GM21515 (cell line): ENCODE measurements around the gene HIC2.
"Not testable (repeated sequence)": the region's sequence is repeated elsewhere in the genome, so short reads cannot be mapped to it uniquely, and the experiment has no call there.

Experiments
- ATAC-seq: cut with Tn5 transposase; IDR thresholded peaks from one replicate; pipeline ENCODE4 v1.9.1; 2021; ENCODE audit not compliant: unreplicated experiment

Gene HIC2

DNA sequence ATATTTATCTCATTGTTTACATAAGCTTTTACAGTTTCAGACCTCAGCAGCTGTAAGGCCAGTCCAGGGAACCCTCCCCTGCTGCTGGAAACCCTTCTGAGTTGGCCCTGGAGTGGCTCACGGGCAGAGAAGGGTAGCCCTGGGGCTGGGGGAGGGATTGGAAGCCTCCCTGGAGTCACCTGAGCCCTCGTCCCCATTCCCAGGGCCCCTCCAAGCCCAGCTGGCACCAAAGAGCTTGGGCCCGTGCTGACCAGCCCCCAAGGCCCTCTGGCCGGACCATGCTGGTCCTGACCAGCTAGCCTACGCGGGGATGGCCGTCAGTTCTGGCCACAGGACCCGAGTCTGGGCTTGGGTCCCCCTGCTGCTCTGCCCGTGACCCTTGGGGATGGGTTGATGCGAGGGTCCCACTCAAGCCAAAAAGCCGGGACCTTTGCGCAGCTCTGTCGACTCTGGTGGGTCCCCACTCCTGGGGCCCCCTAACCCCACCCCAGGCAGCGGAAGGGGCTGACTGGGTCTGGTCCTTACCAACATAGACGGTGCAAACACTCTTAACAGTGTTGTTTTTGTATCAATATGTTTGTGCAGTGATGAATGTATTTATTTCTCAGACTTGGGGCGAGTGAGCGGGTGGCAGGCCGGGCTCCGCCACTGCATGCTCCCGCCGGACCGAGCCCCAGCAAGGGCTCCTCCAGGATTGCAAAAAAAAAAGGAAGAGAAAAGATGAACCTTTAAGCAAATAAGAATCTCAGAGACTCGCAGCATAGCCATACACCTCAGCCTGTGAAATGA is 32.6 kb downstream of the HIC2 start:
- ATAC-seq, result no peak

DNA sequence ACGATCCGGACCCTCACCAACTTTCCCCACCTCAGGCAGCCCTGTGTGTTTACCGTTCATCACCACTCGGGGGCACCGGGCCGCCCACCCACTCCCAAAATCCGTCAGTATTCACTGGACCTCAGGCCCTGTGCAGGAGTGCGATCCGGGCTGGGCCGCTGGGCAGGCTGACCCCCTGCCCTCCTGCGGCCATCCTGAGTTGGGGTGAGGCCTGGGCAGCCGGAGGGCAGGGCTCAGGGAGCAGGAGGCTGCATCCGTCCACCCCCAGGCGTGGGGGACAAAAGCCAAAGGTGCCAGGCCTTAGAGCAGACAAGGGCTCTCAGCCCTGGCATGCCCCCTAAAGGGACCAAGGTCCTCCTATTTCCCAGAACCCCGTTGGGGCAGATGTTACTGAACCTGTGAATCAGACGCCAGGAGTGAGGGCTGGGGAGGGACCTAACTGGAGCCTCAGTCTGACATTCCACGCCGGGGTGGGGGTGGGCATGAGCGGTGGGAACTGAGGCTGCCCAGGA is 33.2 kb downstream of the HIC2 start:
- ATAC-seq, result no peak

DNA sequence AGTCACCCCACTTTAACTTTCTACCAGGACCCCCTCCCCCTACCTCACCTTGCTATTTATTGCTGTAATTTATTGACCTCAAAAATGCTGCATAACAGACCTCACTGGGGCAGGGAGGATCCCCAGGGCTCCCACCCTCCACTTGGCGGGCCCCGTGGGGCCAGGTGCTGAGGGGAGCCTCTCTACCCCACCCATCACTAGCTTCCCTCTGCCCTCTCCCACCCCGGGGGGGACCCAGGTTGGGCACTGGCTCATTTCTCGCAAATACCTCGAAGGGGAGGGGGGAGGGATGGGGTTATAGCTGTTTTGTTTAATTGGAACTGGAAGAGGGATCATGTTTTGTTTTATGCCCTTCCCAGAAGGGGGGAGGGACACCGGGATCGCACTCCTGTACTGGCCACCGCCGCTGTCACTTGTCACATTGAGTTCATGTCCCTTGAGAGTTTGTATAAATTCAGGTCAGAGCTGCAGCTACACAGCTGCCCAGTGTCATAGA is 33.7 kb downstream of the HIC2 start:
- no peak for ATAC-seq

DNA sequence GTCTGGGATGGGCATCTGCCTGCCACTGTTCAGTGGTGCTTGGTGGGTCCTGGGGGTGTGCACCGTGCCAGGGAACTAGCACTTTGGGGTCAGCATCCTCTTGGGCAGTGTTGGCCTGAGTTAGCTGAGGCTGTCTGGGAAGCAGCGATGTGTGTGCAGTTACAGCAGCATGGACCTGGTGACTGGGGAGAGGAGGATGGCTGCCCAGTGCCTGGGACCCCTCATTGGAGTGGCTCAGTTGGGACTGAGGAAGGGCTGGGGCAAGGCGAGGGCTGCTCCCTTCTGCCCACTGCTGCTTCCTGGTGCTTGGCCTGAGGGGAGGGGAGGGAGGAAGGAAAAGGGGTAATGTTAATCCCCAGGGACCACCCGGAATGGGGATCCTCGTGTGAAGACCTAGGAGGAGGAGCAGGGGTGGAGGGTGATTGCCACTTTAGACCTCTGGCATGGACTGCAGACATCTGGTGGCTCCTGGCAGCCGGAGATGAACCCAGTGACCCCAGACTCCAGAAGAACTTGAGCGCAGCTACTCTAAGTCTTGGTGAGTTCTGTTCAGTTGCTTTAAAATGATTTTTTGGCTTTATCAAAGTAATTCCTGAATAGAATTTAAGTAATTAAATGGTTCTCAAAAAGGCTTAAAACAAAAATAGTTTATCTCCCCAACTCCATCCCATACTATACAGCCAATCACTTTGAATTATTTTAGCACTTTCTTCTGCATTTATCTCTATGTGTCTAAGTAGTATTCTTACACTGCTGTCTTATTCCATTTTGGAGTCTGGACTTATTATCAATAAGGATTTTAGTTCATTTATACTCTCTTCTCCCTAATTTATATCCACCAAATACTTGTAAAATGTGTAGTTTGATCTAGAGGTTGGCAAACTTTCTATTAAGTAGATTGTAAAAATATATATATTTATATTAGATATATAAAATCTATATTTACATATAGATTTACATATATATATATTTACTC is 34.7 kb downstream of the HIC2 start:
- no peak for ATAC-seq

DNA sequence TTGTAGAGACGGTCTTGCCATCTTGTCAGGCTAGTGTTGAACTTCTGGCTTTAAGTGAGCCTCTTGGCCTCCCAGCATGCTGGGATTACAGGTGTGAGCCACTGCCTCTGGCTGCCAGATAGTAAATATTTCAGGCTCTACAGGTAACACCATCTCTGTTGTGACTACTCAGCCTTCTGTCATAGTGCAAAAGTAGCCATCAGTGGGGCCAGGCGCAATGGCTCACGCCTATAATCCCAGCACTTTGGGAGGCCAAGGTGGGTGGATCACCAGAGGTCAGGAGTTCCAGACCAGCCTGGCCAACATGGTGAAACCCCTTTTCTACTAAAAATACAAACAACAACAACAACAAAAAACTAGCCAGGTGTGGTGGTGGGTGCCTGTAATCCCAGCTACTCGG is 35.5 kb downstream of the HIC2 start:
- not testable (repeated sequence) for ATAC-seq

DNA sequence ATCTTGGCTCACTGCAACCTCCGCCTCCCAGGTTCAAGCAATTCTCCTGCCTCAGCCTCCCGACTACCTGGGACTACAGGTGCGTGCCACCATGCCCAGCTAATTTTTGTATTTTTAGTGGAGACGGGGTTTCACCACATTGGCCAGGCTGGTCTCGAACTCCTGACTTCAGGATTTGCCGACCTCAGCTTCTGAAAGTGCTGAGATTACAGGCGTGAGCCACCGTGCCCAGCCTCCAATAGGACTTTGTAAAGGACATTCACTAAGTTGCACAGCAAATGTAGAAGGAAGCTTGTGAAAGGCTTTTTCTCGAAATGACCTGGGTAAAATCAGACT is 37.8 kb downstream of the HIC2 start:
- not testable (repeated sequence) for ATAC-seq

DNA sequence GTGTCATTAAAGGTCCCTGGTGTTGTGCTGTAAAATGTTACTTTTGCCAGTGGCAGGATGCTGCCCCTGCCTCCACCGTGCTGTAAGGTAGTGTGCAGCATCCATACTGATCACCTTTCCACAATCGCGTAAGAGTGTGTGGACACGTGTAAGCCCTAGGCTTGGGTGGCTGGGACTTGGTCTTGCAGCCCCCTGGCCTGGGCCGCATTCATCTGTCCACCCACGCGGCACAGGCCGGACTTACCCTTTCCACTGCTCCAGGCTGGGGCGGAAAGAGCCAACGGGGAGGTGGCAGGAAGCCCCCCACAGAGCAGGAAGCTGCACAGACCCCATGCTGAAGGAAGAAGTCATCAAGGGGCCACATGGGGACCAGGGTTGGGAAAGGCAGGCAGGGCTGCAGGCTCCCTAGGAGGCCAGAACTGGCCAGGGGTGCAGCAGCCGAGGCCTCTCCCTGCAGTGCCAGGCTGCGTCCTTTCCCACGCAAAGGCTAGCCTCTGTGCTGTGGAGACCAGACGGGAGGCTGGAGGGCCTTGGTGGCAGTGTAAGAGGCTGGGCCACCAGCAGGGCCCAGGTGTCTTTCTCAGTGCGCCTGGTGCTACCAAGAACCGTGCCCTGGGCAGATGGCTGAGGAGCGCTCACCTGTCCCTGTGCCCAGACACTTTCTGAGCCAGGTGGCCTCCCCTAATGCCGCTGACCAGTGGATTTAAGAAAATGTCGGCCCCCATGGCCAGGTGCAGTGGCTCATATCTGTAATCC is 38.3 kb downstream of the HIC2 start:
- no peak for ATAC-seq

DNA sequence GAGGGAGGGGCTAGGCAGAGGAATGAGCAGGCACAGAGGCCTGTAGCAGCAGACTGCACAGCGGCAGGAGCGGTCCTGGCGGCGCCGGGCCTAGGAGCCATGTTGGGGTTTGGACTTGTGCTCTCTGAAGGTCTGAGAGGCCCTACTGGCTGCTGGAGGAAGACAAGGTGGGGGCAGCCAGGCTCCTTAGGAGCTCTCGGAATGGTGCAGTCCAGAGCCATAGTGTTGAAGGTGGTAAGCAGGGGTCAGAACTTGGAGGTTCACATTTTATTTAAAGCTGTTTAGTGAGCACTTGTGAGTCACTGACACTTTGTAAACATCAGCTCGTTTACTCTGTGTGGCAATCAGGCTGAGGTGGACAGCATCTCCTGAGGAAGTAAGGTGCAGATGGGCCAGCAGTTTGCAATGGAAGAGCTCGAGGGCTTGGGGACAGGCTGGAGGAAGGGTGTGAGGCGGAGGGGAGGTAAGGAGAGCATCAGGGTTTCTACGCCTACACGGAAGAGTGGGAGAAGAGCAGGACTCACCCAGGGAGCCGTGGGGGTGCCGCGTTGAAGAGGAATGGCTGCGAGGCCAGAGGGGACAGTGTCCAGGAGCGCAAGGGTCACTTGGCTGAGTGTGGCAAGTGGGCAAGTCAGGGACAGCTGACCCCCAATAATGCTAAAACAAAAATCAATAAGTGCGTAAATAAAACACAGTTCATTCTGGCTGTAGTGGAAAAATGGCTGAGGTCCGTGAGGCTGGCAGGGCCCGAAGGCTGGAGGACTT is 40.0 kb downstream of the HIC2 start:
- ATAC-seq, result no peak

DNA sequence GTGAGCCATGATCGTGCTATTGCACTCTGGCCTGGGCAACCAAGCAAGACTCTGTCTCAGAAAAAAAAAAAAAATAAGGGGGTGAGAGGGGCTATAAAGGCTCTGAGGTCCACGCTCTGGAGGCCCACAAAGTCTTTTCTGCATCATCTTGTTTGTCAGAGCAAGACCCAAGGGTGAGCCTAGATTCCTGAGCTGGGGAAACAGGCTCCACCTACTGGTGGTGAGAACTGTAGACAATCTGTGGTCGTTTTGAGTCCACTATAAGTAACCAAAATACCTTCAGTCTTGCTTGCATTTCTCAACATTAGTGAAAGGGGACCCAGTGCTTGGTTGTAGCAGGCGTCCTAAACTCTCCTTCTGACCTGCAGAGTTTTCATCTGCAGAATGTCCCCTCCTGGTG is 45.5 kb downstream of the HIC2 start:
- ATAC-seq, result not testable (repeated sequence)

DNA sequence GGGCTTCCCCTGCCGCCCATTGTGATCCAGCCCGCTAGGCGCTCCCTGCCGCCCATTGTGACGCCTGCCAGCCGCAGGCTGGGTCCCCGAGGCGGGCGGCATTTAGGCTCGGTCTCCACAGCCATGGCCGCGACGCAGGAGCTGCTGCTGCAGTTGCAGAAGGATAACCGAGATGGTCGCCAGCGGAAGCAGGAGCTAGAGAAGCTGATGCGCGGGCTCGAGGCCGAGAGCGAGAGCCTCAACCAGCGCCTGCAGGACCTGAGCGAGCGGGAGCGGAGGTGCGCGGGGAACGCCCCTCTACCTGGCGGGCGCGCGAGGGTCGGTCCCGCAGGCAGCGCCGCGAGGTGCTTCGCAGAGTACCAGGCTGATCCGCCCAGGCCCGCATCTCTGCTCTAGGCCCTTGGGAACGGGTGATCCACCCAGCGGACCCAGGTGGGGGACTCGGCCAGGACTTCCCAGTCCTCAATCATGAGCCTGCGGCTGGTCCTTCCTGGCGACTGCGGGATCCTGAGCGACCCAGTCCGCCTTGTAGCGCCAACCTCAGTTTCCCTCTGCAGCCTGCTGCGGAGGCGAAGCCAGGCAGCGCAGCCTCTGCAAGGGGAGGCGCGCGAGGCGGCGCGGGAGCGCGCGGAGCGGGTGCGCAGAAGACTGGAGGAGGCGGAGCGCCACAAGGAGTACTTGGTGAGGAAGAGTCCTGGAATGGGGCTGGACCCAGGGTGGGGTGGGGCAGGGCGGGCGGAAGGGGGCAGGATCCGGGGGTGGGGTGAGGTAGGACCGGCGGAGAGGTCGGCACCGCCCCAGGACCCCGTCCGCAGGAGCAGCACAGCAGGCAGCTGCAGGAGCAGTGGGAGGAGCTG is 50.4 kb downstream of the HIC2 start, which contains the start of gene TMEM191C:
TSS of gene TMEM191C (plus strand) at position 51 of the 857 bp plus-strand sequence. CDS start at position 124, 73 bp downstream.
- ATAC-seq, result not testable (repeated sequence)

DNA sequence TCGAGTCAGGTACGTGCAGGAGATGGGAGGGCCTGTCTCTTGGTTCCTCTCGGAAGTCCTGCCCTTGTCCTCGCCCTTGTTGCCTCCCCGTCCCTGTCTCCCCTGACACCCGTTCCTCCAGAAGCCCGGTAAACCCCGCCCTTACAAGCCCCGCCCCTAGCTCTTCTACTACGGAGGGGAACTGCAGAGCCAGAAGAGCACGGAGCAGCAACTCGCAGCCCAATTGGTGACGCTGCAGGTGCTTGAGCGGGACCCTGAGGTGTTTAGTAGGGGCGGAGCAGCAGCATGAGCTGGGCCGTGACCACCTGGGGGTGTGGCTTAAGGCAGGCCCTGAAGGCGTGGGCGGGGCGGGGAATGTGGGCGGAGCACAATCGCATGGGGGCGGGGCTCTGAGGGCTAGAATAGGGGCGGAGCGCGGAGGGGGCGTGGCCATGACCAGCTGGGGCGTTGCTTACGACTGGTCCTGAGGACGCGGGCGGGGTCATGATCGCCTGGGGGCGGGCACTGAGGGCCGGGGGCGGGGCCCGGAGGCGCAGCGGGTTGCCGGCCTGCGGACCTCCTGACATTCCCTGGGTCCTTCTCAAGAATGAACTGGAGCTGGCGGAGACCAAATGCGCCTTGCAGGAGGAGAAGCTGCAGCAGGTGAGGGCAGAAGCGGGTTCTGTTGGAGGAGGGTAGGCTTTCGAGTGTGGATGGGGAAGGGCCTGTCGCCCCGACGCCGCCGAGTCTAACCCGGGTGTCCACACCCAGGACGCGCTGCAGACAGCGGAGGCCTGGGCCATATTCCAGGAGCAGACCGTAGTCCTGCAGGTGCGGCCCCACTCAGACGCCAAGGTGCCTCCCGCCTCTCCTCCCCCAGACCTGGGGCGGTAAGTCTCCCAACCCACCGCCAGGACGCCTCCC is 51.3 kb downstream of the HIC2 start:
- ATAC-seq, result peak; percentile 74

DNA sequence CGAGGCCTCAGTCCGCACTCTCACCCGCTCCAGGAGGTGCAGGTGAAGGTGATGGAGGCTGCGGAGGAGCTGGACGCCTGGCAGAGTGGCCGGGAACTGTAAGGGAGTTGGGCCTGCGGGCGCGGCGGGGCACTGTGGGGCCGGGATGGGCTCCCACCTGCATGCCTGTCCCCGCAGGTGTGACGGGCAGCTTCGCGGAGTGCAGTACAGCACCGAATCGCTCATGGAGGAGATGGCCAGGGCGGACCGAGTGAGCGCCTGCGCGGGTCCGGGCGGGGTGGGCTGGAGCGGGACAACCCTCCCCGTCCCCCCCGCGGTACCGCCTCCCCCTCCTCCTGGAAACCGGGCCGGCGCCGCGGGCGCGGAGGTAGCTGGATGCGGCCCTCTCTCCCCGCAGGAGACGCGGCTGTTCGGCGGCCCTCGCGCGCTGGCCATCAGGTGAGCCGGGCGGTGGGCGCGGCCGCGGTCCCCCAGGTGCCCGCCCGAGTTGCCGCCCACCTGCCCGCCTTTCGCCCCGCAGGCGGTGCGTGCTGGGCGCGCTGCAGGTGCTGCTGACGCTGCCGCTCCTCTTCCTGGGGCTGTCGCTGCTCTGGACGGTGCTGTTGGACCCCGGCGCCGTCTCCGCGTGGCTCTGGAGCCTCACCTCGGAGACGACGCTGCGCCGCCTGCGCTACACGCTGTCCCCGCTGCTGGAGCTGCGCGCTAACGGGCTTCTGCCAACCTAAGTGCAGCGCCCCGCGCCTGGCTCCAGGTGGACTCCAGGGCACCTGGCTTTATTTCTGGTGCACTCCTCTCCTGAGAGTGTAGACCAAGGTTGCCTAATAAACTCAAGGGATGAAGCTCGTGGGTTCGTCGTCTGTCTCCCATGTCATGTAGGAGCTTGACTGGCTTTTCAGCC is 52.2 kb downstream of the HIC2 start:
- not testable (repeated sequence) for ATAC-seq

DNA sequence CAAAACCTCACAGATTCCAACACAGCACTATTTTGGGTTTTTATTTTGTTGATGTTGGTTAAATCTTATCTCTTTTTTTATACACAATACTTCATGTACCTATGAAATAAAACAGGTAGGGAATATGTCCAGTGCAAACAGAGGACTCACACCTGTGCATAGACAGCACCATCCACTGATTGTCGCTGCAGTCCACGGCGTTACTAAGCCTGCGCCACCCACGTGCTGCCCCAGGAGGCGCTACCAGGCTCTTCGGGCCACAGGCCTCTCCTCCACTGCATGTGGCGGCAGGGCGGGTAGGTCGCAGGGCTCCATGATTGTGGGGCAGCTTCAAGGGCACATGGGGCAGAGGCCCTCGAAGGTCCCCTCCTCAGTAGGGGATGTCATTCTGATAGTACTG is 55.8 kb downstream of the HIC2 start:
- not testable (repeated sequence) for ATAC-seq

DNA sequence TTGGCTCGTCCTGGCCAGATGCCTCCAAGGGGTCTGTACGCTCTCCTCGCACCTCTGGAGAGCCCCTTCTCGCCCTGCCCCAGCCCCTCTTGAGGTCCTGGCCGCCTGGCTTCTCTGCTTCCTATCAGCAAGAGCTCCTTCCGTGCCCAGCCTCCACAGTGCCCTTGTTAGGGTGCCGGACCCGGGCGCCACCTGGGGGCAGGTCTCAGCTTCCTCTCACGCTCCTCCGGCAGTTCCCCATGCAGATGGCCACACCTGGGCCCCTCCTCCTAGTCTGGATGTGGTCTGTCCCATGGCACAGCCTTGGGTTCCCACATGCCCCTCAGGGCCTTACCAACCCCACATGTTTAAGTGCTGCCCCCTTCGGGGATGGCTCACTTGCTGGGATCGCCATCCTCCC is 56.5 kb downstream of the HIC2 start:
- not testable (repeated sequence) for ATAC-seq

DNA sequence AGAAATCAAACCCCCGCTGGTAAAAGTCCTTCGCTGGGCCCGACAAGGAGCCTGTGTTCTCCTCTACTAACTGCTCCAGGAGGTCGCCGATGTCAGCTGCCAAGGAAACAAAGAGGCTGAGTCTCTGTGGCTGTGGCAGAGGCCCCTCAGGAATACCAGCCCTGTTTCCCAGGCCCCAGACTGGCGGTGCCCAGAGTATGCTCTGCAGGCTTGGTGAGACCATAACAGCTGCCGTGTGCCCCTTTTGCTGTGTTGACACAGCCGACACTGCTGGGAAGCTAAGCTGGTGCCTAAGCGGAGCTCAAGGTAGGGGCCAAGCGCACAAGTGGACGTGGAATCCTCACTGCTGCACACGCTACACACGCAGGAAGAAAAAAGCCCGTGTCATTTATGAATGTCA is 66.9 kb downstream of the HIC2 start:
- ATAC-seq, result not testable (repeated sequence)

DNA sequence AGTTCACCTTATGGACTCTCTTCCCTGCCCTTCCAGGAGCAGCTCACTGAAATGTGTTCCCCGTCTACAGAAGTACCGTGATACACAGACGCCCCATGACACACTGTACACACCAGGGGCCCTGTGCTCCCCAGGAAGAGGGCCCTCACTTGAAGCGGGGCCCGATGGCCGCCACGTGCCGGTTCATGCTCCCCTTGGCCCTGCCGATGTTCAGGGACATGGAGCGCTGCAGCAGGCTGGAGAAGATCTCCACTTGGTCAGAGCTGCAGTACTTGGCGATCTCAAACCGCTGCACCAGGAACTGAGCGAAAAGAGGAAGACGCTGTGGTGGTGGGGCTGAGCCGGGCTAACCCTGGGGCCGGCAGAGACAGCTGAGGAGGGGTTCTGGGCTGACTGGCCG is 70.6 kb downstream of the HIC2 start:
- ATAC-seq, result not testable (repeated sequence)

DNA sequence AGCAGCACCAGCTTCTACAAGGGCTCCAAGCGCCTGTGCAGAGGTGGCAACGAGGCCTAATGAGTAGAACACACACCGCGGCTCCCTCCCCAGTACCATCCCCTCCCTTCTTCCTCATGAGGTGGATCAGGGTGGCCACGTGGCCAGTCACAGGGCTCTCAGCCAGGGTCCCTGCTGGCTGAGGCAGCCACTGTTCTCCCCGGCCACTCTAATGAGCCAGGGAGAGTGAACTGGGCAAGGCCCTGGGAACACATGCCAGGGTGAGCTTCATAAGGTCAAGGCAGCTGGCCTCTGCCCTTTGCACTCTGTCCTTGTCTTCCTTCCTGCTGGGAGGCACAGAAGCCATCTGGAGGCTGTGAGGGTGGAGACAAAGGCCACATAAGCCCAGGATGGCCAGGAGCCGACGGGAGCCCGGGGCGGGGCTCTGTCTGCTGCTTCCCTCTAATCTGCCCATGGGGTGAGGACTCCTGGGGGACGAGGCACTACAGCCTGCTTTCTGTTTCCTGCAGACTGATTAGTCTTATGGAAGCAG is 72.0 kb downstream of the HIC2 start:
- not testable (repeated sequence) for ATAC-seq
